Neural progenitor cell (in vitro differentiated cells): Measurements from ENCODE around the gene BTNL8.

ENCODE experiments used
- EZH2 ChIP-seq: fragments of 200-600 bp; sonication (generic); IDR thresholded peaks from 2 replicates; pipeline ENCODE4 v1.6.1; 2017; ENCODE audit warnings: antibody characterized with exemption, mild to moderate bottlenecking, moderate library complexity
- TF ChIP-seq, protein P1 (sequence below): fragments of 200-600 bp; sonication (generic); IDR thresholded peaks from 2 replicates; pipeline ENCODE4 v1.5.1; 2017; ENCODE audit warnings: antibody characterized with exemption, mild to moderate bottlenecking

DNA sequence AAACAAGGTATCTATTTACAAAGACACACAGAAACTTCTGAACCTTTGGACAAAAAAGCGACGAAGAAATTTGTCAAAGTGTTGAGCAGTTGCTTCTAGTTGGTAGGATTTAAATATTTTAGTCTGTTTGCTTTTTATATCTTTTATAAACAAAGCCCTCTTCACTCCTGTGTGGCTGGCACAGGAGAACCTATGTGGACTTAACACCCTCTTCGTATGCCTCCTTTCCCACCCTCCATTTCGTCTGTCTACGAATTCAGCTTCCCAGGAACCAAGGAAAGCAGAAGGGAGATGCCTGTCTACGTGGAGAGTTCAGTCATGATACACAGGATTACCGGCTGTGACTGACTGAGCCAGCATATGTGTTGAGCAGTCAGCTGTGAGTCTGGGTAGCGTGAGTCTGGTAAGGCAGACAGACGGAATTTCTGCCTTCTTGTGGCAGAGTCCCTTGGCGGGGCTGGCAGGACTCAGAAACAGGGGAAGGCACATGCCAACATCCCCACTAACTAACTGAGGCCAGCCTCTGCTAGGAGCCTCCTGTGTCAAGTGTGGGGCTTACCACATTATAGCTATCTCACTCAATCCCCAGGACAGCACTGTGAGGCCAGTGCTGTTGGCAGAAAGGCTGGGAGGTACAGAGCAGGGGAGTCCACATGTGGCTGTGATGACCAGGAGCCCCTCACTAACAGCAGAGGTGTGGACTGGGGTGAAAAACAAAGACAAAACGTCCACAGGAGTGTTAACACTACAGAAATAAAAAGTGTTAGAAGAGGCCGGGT lies 24.0 kb upstream of the BTNL8 start:
- TF ChIP-seq, protein P1, sequence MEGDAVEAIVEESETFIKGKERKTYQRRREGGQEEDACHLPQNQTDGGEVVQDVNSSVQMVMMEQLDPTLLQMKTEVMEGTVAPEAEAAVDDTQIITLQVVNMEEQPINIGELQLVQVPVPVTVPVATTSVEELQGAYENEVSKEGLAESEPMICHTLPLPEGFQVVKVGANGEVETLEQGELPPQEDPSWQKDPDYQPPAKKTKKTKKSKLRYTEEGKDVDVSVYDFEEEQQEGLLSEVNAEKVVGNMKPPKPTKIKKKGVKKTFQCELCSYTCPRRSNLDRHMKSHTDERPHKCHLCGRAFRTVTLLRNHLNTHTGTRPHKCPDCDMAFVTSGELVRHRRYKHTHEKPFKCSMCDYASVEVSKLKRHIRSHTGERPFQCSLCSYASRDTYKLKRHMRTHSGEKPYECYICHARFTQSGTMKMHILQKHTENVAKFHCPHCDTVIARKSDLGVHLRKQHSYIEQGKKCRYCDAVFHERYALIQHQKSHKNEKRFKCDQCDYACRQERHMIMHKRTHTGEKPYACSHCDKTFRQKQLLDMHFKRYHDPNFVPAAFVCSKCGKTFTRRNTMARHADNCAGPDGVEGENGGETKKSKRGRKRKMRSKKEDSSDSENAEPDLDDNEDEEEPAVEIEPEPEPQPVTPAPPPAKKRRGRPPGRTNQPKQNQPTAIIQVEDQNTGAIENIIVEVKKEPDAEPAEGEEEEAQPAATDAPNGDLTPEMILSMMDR = no peak
- TF ChIP-seq EZH2 = no peak
